HUDEP-2 (cell line): ENCODE data around the gene TBC1D12.
A peak's percentile ranks its signal among the peaks of the same experiment; 100 is the strongest.
"Not testable (repeated sequence)": the region's sequence is repeated elsewhere in the genome, so short reads cannot be mapped to it uniquely, and the experiment has no call there.

ENCODE experiments used
- DNase-seq, 76 experiments: peaks; one replicate each; lab custom pipeline; 2025; ENCODE audit not compliant: unreplicated experiment in 76 of 76; lab: John Stamatoyannopoulos, UW

The TBC1D12 gene

GRCh38 chr10:94402204-94402842 is at the start of gene TBC1D12:
TBC1D12 (plus strand) TSS chr10:94402541; CDS start chr10:94402614, 73 bp downstream.
- peak in 75 of 76 experiments; percentile 18 to 97 (median 90) for DNase-seq

GRCh38 chr10:94353336-94353735 is 49.0 kb upstream of the TBC1D12 start:
- DNase-seq: peak in 63 of 76 experiments; percentile 1 to 78 (median 34)

- DNase-seq: no peak
Observed at GRCh38 chr10:94355841-94356240, 46.5 kb upstream of the TBC1D12 start.

- DNase-seq: no peak
Observed at GRCh38 chr10:94357193-94357592, 45.1 kb upstream of the TBC1D12 start.

- no peak for DNase-seq
Observed at GRCh38 chr10:94358480-94358879, 43.9 kb upstream of the TBC1D12 start.

- peak in 37 of 76 experiments; percentile 3 to 63 (median 26) for DNase-seq
Observed at GRCh38 chr10:94361171-94361794, 41.1 kb upstream of the TBC1D12 start.

GRCh38 chr10:94362360-94363250 is 39.7 kb upstream of the TBC1D12 start, which contains the start of gene NOC3L:
NOC3L (minus strand) TSS chr10:94362939; CDS start chr10:94362838, 101 bp downstream.
- peak in 75 of 76 experiments; percentile 40 to 97 (median 92) for DNase-seq

- no peak for DNase-seq
Observed at GRCh38 chr10:94363251-94363565, 39.1 kb upstream of the TBC1D12 start.

GRCh38 chr10:94364482-94364881 is 37.9 kb upstream of the TBC1D12 start:
- no peak for DNase-seq

- DNase-seq: peak in 1 of 76 experiments; percentile 1
Observed at GRCh38 chr10:94366382-94366781, 36.0 kb upstream of the TBC1D12 start.

- no peak for DNase-seq
Observed at GRCh38 chr10:94370501-94370900, 31.8 kb upstream of the TBC1D12 start.

- no peak for DNase-seq
Observed at GRCh38 chr10:94375374-94375773, 27.0 kb upstream of the TBC1D12 start.

- DNase-seq: no peak
Observed at GRCh38 chr10:94376865-94377264, 25.5 kb upstream of the TBC1D12 start.

GRCh38 chr10:94383530-94383929 is 18.8 kb upstream of the TBC1D12 start:
- DNase-seq: no peak

GRCh38 chr10:94385733-94386132 is 16.6 kb upstream of the TBC1D12 start:
- DNase-seq: not testable (repeated sequence)

GRCh38 chr10:94392117-94392516 is 10.2 kb upstream of the TBC1D12 start:
- DNase-seq: peak in 12 of 76 experiments; percentile 13 to 69 (median 35)

- peak in 22 of 76 experiments; percentile 3 to 72 (median 30) for DNase-seq
Observed at GRCh38 chr10:94397549-94398370, 4.6 kb upstream of the TBC1D12 start.

- DNase-seq: no peak
Observed at GRCh38 chr10:94398762-94399161, 3.6 kb upstream of the TBC1D12 start.

GRCh38 chr10:94402843-94403379 is 570 bp downstream of the TBC1D12 start:
- DNase-seq: peak in 17 of 76 experiments; percentile 27 to 63 (median 45)
